HG03575 (cell line): Measurements from ENCODE around the gene DAZAP2.

Experiments
- ATAC-seq: cut with Tn5 transposase; IDR thresholded peaks from one replicate; pipeline ENCODE4 v1.9.1; 2021; ENCODE audit not compliant: unreplicated experiment, insufficient number of reproducible peaks, low FRiP score; ENCODE audit errors: extremely low read depth

Gene DAZAP2, protein sequence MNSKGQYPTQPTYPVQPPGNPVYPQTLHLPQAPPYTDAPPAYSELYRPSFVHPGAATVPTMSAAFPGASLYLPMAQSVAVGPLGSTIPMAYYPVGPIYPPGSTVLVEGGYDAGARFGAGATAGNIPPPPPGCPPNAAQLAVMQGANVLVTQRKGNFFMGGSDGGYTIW

DNA sequence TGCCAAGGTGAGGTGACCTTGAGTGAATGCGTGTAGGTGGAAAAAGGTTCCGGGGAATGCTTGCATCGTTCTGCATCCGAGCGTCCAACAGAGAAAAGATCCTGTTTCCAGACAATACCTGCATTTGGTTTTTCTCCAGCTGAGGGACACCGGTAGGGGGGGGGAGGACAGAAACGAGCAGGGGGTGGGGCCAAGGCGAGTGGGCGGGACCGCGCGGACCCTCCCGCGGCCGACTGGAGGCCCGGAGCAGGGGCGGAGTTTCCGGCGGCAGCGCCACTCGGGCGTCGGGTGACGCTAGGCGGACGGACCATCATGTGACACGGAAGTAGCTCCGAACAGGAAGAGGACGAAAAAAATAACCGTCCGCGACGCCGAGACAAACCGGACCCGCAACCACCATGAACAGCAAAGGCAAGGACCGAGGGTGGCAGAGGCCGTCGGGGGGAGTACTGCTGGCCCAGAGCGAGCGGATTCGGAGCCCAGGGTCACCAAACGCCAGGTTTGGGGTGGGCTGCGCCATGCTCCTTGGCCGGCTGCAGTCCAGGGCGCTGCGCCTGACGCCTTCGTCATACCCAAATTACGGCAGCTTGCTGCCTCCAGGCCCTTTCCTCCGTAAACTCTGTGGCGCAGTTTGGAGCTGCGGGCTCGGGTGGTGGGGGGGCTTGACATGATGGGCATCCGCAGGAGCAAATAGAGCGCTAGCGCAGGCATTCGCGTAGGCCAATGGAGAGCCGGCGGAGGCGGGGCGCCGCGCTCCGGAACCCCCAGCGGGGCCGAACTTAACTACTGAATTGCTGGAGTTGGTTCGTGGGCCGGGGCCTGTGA lies at the start of gene DAZAP2:
DAZAP2 (plus strand) TSS at position 317 of the 825 bp plus-strand sequence; CDS start at position 399, 82 bp downstream.
- ATAC-seq, result peak; percentile 41

DNA sequence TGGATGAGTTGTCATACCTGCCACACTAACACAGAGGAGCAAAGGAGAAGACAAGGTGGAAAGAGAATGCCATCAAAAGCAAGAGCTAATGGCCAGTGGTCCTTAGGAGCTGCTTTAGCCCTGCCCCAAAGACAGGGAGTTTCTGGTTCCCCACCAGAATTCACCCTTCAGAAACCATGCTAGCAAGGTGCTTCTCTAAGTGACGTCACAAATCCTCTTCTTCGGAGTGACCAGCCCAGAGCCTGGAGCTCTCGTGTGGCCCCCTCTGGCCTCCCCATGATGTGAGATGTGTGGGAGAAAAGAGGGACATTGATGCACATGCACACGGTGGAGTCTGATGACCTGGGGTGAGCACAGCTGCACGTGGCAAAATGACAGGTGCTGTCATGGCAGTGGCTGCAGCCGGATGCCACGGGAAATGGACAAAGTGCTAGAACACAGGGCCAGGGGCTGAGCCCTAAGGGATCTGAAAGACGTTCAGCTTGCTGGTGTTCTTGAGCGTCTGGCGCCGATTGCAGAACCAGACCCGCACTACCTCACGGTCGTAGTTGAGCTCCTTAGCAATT lies 48.8 kb upstream of the DAZAP2 start:
- no peak for ATAC-seq

DNA sequence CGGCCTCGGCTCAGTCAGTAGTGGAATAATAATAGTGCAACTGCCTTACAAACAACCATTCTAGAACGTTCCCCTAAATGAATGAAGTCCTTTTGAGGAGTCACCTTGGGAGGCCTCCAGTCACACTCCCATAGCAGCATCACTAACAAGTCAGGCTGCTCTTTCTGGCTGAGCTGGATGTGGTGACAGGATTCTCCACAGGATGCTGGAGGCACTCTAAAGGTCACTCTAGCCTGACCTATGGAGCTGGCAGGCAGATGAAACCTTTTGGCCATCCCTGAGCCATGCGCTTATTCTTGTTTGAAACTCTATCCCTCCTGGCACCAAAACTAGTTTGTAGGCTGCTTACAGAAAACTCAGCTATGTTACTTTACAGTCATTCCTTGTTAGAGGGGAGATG lies 47.8 kb upstream of the DAZAP2 start:
- no peak for ATAC-seq

DNA sequence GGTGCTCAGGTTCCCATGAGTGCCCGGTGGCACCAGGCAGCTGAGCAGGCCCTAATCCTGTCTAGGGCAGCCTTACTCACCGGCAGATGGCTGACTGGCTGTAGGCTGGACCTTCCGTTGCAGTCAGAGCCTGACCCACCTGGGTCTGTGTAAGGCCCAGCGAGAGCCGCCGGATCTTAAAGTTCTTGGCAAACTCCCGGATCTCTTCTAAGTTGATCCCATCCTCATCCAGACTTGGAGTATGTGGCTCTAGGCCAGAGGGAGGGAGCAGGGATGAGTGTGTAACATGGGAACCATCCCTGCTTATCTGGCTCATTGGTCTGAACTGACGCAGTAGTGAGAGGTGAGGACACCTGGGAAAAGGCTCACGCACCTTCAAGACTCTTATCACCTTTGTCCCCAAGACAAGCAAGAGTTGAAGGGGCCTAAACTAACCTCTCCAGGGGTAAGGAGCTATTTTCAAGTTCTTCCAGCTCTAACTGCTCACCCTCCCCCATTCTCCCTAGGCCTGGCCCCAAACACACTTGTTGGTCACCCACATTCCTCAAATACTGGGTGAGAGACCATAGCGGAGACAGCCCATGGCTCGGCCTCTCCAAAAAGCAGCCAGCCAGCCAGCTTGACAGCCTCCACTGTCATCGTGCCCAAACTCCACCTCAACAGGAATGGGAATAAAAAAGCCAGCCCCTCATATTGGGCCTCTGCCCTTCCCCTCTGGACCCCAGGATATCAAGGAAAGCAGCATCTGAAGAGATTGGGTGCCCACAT lies 46.9 kb upstream of the DAZAP2 start:
- no peak for ATAC-seq

DNA sequence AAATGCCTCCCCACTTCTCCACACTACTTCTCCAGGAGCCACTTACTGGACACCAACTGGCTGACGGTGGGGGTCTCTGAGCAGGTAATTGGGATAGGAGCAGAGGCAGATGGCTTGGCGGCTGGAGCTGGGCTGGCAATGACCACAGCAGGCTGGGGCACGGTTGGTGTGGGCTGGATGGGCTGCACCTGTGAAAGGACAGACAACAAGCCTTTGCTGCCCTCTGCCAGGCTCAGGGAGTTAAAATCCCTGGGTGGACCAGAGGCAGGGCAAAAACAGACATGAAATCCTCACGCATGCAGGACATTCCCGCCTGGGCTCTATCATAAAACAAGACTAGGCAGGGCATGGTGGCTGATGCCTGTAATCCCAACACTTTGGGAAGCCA lies 46.3 kb upstream of the DAZAP2 start:
- ATAC-seq, result no peak

DNA sequence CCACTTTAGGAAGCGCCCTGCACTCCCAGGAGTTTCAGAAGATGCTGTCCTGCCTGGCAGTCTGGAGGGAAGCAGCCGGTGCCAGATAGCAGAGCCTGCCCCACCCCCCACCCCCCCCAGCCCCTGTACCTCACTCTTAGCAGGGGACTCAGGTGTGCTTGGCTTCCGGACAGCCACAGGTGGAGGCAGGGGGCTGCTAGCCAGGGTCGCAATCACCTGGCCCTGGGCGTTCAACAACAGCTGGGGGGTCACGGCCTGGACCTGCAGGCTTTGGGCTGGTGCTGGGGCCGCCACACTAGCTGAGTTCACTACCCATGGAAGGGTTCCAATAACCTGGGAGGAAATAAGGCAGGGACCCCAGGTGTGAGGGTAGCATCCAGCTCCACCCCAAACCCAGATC lies 42.8 kb upstream of the DAZAP2 start:
- no peak for ATAC-seq

DNA sequence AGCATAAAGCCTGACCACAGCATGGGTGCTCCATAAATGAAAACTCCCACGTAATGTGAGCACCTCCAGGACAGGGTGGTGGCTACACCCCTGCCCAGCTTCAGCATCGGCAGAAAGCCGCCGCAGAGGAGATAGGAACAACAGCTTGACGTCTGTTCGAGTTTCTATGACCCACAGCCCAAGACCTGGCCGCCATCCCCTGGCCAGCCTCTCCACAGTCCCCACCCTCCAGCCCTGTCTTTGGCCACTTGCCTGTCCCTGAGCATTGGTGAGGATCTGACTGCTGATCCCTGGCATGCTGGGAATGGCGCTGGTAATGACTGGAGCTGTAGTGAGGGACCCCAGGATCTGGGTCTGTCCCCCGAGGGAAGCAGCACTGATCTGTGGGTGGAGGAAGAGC lies 42.1 kb upstream of the DAZAP2 start:
- ATAC-seq, result no peak

DNA sequence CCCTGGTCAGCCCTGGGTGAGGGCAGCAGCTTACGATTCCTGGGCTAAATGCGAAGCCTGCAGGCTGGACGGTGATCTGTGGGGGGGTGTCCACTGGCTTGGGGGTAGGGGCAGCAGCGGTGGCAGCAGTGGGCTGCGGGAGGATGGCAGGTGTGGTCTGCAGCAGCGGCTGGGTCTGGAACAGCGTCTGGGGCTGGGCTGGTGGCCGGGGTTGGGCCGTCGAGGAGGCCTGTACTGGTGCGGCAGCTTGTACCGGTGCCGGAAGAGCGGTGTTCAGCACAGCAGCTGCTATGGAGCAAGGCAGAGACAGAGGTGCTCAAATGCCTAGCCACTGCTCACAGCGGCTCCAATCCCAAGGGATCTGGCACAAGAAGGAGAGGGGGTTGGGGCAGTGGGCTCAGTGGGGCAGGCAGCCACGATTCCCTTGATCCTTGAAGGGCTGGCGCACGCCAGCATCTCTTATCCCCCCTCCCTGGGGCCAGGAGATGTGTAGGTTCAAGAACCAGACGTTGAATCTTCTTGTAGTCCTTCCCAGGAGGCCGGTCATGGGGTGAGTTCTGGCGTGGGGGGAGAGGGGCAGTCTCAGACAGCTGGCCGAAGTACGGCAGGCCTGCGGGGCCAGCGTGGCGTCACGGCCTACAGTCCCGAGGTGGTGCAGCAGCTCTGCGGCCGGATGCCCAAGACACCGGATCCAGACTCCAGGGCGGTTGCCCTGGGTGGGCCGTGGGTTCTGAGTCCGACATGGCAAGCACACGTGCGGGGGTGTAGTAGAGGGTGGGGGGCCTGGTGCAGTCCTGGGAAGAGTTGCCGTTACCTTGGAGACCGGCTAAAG lies 40.7 kb upstream of the DAZAP2 start:
- no peak for ATAC-seq

DNA sequence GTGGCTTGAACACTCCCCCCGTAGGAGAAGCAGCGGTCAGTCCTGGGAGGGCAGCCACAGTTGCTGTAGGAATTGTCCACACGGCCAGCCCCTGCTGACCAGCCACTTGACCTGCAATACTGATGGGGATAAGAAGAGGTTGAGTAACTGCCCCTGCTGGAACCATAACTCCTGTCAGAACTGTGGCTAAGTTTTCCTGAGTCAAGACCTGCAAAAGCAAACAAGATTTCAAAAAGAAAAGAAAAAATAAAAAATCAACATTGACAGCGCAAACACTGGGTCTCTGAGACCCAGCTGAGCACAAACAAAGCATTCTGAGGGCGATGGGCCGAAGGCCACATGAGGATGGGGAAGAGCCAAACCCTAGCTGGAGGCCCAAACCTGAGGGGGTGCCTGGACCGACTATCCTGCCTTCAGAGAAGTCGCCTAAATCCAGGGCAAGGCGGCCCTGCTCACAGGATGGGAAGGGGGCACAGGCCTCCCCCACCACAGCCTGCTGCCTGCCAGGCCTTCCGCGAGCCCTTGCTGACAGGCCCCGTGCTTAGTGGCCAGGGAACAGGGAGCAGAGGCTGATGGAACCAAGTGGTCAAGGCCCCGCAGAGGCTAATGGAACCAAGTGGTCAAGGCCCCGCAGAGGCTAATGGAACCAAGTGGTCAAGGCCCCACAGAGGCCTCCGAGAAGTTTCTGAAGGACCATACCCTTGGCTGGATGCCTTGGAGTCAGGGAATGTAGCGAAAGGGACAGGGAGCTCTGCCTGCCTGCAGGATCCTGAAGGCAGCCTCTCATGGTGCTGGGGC lies 39.9 kb upstream of the DAZAP2 start:
- no peak for ATAC-seq

DNA sequence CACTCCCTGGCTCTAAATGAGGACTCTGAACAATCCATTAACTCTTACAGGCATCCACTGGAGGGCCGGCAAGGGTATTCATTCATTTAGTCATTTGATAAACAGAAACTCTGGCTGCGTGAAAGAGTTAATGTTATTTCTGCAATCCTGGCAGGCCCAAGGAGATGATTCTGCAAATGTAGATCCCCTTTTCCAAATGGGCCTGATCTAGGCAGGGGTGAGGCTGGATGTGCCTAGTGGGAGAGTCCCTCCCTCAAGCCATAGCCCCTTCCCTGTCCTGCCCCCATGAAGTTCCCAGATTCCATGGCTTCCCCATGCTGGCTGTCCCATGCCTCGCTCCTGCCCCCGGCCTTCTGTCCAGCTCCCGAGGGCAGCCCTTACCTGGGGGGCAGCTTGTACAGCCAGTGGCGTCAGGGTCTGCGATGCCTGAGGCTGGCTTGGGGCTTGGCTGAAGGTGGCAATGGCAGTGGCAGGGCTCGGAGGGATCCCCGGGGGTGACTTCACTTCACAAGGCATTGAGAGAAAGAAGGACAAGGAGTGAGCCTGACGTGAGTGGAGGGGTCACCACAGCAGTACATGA lies 39.2 kb upstream of the DAZAP2 start:
- no peak for ATAC-seq

DNA sequence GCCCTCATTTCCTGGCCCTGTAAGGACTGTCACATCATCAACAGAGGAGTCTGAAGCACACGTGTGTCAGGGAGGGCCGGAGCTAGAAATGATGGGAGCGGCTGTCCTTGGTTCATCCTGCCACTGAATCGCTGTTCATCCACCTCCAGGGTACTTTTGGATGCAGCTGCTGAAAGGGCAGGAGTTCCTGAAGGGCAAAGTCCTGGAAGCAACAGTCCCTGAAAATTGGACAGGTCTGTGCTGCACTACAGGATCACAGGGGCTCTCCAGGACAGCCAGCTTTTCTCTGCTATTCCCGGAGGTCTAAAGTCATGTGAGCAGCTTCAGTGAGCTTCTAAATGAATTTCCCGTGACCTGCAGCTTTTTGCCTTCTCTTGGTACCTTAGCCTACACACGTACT lies 38.5 kb upstream of the DAZAP2 start:
- ATAC-seq, result no peak

DNA sequence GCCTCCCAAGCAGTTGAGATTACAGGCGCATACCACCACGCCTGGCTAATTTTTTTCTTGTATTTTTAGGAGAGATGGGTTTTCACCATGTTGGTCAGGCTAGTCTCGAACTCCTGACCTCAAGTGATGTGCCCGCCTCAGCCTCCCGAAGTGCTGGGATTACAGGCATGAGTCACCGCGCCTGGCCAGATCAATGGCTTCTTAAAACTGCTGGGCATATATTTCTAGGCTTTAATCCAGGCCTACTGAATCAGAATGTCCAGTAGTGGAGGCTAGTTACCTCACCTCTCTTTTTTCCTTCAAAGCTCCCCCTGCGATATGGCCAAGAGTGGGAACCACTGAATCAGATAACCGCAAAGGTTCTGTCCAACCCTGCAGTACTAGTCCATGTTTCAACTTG lies 37.8 kb upstream of the DAZAP2 start:
- no peak for ATAC-seq

DNA sequence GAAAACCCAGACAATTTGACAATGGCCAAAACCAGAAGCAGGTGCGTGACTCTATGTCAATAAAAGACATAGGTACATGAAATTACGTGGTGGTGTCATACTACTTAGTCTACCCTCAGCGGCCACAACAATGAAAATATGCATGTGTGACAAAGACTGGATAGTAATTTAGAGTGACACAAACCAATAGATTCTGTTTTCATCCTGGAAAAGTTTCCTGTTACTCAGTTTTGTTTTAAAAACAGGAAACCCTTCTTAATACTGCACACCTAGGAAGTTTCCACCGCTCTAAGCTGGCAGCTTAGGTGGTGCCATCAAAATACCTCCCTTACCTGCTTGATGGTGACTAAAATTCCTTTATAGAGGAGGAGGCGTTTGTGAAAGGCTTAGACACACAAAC lies 35.9 kb upstream of the DAZAP2 start:
- ATAC-seq, result no peak

DNA sequence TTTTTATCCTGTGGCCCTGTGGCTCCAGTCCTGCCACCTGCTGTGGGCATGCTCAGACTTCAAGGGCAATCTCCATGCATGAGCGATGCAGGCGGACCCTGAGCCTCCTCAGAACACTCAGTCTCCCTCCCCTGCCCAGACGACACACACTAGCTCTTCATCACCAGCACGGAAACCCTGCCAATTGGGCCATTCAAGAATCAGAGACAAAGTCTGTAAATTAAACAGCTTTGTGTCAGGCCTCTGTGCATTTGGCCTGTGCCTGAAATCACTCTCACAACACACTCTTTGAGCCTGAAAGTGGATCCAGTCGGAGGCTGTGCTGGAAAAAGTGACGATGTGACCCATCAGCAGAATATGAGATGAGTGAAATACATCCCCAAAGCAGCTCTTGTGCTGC lies 33.3 kb upstream of the DAZAP2 start:
- ATAC-seq, result no peak

DNA sequence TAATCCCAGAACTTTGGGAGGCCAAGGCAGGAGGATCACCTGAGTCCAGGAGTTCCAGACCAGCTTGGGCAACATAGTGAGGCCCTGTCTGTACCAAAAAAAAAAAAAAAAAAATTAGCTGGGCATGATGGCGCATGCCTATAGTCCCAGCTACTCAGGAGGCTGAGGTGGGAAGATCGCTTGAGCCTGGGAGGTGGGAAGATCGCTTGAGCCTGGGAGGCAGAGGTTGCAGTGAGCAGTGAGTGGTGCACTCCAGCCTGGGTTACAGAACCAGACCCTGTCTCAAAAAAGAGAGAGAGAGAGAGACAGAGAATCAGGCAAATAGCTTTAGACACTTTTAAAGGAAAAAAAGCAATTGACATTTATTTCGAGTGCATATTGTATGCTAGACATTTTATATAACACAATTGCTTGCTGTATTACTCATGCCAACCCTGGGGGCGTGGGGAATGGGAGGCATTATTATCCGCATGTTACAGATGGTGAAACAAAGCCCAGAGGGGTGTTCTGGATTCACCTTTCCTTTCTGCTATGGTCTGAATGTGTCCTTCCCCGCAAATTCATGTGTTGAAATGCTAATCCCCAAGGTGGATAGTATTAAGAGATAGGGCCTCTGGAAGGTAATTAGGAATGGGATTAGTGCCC lies 30.5 kb upstream of the DAZAP2 start:
- no peak for ATAC-seq

DNA sequence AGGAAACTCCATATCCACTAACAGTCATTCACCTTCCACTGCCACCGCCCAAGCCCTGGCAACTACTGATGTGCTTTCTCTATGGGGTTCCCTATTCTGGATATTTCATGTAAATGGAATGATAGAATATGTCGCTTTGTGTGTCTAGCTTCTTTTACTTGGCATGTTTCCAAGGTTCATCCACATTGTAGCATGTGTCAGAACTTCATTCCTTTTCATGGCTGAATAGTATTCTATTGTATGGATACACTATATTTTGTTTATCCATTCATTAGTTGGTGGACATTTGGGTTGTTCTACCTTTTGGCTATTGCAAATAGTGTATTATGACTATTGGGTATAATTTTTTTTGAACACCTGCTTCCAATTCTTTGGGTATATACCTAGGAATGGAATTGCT lies 29.4 kb upstream of the DAZAP2 start:
- ATAC-seq, result no peak

DNA sequence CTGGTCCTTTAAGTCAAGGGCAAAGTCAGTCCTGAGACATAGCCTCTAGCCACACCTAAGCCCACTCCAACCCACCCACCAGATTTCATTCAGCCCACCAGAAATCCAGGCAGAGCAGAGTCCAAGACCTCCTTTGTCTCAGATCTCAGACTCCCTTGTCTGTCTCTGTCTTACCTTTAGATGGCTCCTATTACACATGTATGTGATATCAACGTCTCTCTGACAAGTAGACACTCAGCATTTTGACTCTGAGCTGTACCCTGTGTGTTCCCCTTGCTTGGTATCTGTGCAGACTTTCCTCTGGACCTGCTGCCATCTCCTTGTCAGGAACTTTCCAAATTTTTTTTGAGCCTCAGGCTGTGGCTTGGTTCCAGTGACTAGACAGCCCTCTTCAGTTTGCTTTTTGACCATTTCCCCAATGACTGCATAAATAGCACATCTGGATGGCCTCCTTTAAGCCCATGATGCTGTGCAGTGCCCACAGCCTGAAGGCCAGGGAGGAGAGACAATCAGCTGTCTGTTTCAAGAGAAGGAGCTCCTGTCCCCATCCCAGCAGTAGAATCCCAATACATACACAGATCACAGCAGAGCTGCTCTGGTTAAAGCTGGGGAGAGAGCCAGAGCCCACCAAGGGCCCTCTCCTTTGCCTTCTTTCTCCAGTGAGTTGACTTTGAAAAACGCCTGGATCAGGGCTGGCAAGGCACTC lies 27.8 kb upstream of the DAZAP2 start:
- no peak for ATAC-seq
